WTC11 (cell line): ENCODE measurements around the gene TIMM10B.

Experiments used
- ATF3 ChIP-seq: sonication (generic); formaldehyde crosslinking; conservative IDR thresholded peaks from 2 replicates; pipeline ENCODE4 v1.8.1; 2022; ENCODE audit warnings: mild to moderate bottlenecking, missing genetic modification reagents
- CREB1 ChIP-seq: sonication (generic); formaldehyde crosslinking; IDR thresholded peaks from 2 replicates; pipeline ENCODE4 v1.8.0; 2023; ENCODE audit warnings: mild to moderate bottlenecking, missing genetic modification reagents
- CTCF ChIP-seq: fragments of 200-600 bp; IDR thresholded peaks from 2 replicates; pipeline ENCODE4 v1.8.0; 2022; ENCODE audit warnings: antibody characterized with exemption
- ELF4 ChIP-seq: sonication (generic); formaldehyde crosslinking; IDR thresholded peaks from 2 replicates; pipeline ENCODE4 v1.8.1; 2022; ENCODE audit warnings: low read depth, mild to moderate bottlenecking, moderate library complexity, missing genetic modification reagents
- IRF2 ChIP-seq: sonication (generic); formaldehyde crosslinking; IDR thresholded peaks from 2 replicates; pipeline ENCODE4 v1.8.0; 2022; ENCODE audit warnings: low read depth, missing genetic modification reagents, borderline replicate concordance
- MAX ChIP-seq: sonication (generic); formaldehyde crosslinking; IDR thresholded peaks from 2 replicates; pipeline ENCODE4 v1.8.0; 2022; ENCODE audit warnings: mild to moderate bottlenecking, missing genetic modification reagents
- MLX ChIP-seq: sonication (generic); formaldehyde crosslinking; IDR thresholded peaks from 2 replicates; pipeline ENCODE4 v1.8.1; 2023; ENCODE audit warnings: mild to moderate bottlenecking, missing genetic modification reagents, moderate library complexity
- SMAD3 ChIP-seq: sonication (generic); formaldehyde crosslinking; IDR thresholded peaks from 2 replicates; pipeline ENCODE4 v1.8.0; 2022; ENCODE audit warnings: missing genetic modification reagents, mild to moderate bottlenecking, borderline replicate concordance
- ZNF416 ChIP-seq: fragments of 250-450 bp; sonication (Bioruptor Pico); IDR thresholded peaks from 2 replicates; pipeline ENCODE4 v1.9.0; 2021; ENCODE audit warnings: mild to moderate bottlenecking, inconsistent platforms

GRCh38 chr11:6440906-6441358, 40.4 kb upstream of the TIMM10B start, which contains the start of gene HPX:
- TF ChIP-seq SMAD3 (CRISPR knock-in tag) = no peak
- no peak for TF ChIP-seq ZNF416 (CRISPR knock-in tag)
- TF ChIP-seq ATF3 (CRISPR knock-in tag) = no peak
- no peak for TF ChIP-seq MAX (CRISPR knock-in tag)
- no peak for TF ChIP-seq ELF4 (CRISPR knock-in tag)
- no peak for TF ChIP-seq CTCF
- no peak for TF ChIP-seq MLX (CRISPR knock-in tag)
- TF ChIP-seq CREB1 (CRISPR knock-in tag) = no peak
- no peak for TF ChIP-seq IRF2 (CRISPR knock-in tag)
